GM15510 (cell line): ENCODE data around the gene ALOX12B.

Experiments
- POLR2A ChIP-seq: IDR thresholded peaks from 3 replicates; pipeline ENCODE4 v1.6.1; 2011; ENCODE audit warnings: borderline replicate concordance; ENCODE audit not compliant: insufficient read length; ENCODE audit errors: extremely low read depth

ALOX12B gene

GRCh38 chr17:8101721-8102120, 14.2 kb upstream of the ALOX12B start:
- no peak for TF ChIP-seq POLR2A

- no peak for TF ChIP-seq POLR2A
Observed at GRCh38 chr17:8100763-8101162, 13.2 kb upstream of the ALOX12B start.

- TF ChIP-seq POLR2A: no peak
Observed at GRCh38 chr17:8100111-8100510, 12.6 kb upstream of the ALOX12B start.

- no peak for TF ChIP-seq POLR2A
Observed at GRCh38 chr17:8096541-8096940, 9.0 kb upstream of the ALOX12B start.

GRCh38 chr17:8095361-8095760, 7.8 kb upstream of the ALOX12B start:
- no peak for TF ChIP-seq POLR2A

- TF ChIP-seq POLR2A: no peak
Observed at GRCh38 chr17:8091033-8091687, 3.6 kb upstream of the ALOX12B start.

GRCh38 chr17:8089728-8090127, 2.2 kb upstream of the ALOX12B start:
- no peak for TF ChIP-seq POLR2A

- no peak for TF ChIP-seq POLR2A
Observed at GRCh38 chr17:8087952-8088230, 375 bp upstream of the ALOX12B start.

- no peak for TF ChIP-seq POLR2A
Observed at GRCh38 chr17:8084250-8084649, 3.3 kb downstream of the ALOX12B start.

- no peak for TF ChIP-seq POLR2A
Observed at GRCh38 chr17:8082292-8082691, 5.2 kb downstream of the ALOX12B start.

GRCh38 chr17:8081876-8082275, 5.6 kb downstream of the ALOX12B start:
- TF ChIP-seq POLR2A: no peak

- TF ChIP-seq POLR2A: no peak
Observed at GRCh38 chr17:8080799-8081219, 6.7 kb downstream of the ALOX12B start.

- TF ChIP-seq POLR2A: no peak
Observed at GRCh38 chr17:8080208-8080798, 7.2 kb downstream of the ALOX12B start.

GRCh38 chr17:8079291-8080207, 8.0 kb downstream of the ALOX12B start:
- TF ChIP-seq POLR2A: no peak

- TF ChIP-seq POLR2A: no peak
Observed at GRCh38 chr17:8076502-8077266, 10.8 kb downstream of the ALOX12B start.

- TF ChIP-seq POLR2A: no peak
Observed at GRCh38 chr17:8075574-8076342, 11.8 kb downstream of the ALOX12B start.
